Tibial artery (tissue), 4 donors: Measurements from ENCODE around the gene ARFGEF3.

Experiments
- DNase-seq, 2 donors: peaks; one replicate each; pipeline ENCODE4 v3.0.0-alpha.2; 2019
- H3K27ac ChIP-seq, 2 donors: fragments of 200-600 bp; sonication (generic) in 1 of 2; 1 replicate in 1 of 2; 2 replicates in 1 of 2; pipeline ENCODE4 v1.5.1; 2018 to 2019; ENCODE audit warnings: mild to moderate bottlenecking in 1 of 2
- H3K27me3 ChIP-seq, 2 donors: fragments of 200-600 bp; sonication (generic) in 1 of 2; one replicate each; pipeline versions ENCODE4 v1.5.1 to v1.6.0; 2016 to 2019
- H3K36me3 ChIP-seq, 3 donors: fragments of 200-600 bp; sonication (generic) in 2 of 3; one replicate each; pipeline ENCODE4 v1.5.1; 2016 to 2019; ENCODE audit warnings: mild to moderate bottlenecking in 2 of 3
- H3K4me1 ChIP-seq, 4 donors: fragments of 200-600 bp; sonication (generic) in 2 of 4; 1 replicate in 3 of 4; 2 replicates in 1 of 4; pipeline ENCODE4 v1.5.1; 2016 to 2019
- H3K4me3 ChIP-seq, 2 donors: fragments of 200-600 bp; sonication (generic) in 1 of 2; 1 replicate in 1 of 2; 2 replicates in 1 of 2; pipeline ENCODE4 v1.5.1; 2018 to 2019; ENCODE audit warnings: mild to moderate bottlenecking in 2 of 2
- H3K9me3 ChIP-seq, 3 donors: fragments of 200-600 bp; sonication (generic) in 1 of 3; one replicate each; pipeline ENCODE4 v1.5.1; 2016 to 2019
- CTCF ChIP-seq, 2 experiments: fragments of 200-600 bp in 1 of 2; fragments of 450-650 bp in 1 of 2; IDR thresholded peaks; one replicate each; pipeline ENCODE4 v1.5.1; 2017 to 2019; ENCODE audit warnings: antibody characterized with exemption in 2 of 2, mild to moderate bottlenecking in 1 of 2, moderate library complexity in 1 of 2
- intact Hi-C: fragments of 100-400 bp; cut with DNase I; formaldehyde crosslinking; loops from one replicate; pipeline ENCODE4 v1.15.0; 2023; ENCODE audit warnings: low total_unique reads

ARFGEF3 gene

GRCh38 chr6:138184230-138184629, 22.5 kb downstream of the ARFGEF3 start:
- H3K9me3 ChIP-seq, result no peaks in the 10 kb centered on the region
- H3K27ac ChIP-seq, result no peak overlapping the region
- H3K4me3 ChIP-seq, result no peak overlapping the region
- TF ChIP-seq CTCF (IDR thresholded peaks at IDR 0.05), result no peak
- DNase-seq, result no peak
- no peaks in the 10 kb centered on the region for H3K27me3 ChIP-seq
- no peaks in the 10 kb centered on the region for H3K36me3 ChIP-seq
- H3K4me1 ChIP-seq, result peaks cover 0 to 4% (median 0%) of the 10 kb centered on the region in 4 donors
- intact Hi-C loops, result no loop called here

- intact Hi-C loops, result no loop called here
- TF ChIP-seq CTCF (IDR thresholded peaks at IDR 0.05), result no peak
- Histone ChIP-seq H3K27me3 (no peaks in the 10 kb centered on the region), H3K36me3 (no peaks in the 10 kb centered on the region), H3K4me1 (peaks cover 0 to 4% (median 0%) of the 10 kb centered on the region in 4 donors), H3K27ac (no peak overlapping the region), H3K9me3 (no peaks in the 10 kb centered on the region), H3K4me3 (no peak overlapping the region)
- DNase-seq, result no peak
Measured at GRCh38 chr6:138187156-138187555, 25.4 kb downstream of the ARFGEF3 start.

- no peaks in the 10 kb centered on the region for H3K36me3 ChIP-seq
- TF ChIP-seq CTCF (IDR thresholded peaks at IDR 0.05), result no peak
- no peak for DNase-seq
- intact Hi-C loops, result no loop called here
- H3K27ac ChIP-seq, result no peak overlapping the region
- H3K27me3 ChIP-seq, result no peaks in the 10 kb centered on the region
- H3K9me3 ChIP-seq, result no peaks in the 10 kb centered on the region
- no peak overlapping the region for H3K4me3 ChIP-seq
- H3K4me1 ChIP-seq, result peaks cover 0 to 4% (median 0%) of the 10 kb centered on the region in 4 donors
Measured at GRCh38 chr6:138188278-138188941, 26.7 kb downstream of the ARFGEF3 start.

- no peak for DNase-seq
- no peak for TF ChIP-seq CTCF (IDR thresholded peaks at IDR 0.05)
- Histone ChIP-seq H3K27me3 (no peaks in the 10 kb centered on the region), H3K27ac (no peak overlapping the region), H3K4me1 (no peaks in the 10 kb centered on the region), H3K9me3 (no peaks in the 10 kb centered on the region), H3K4me3 (no peak overlapping the region), H3K36me3 (no peaks in the 10 kb centered on the region)
- intact Hi-C loops, result no loop called here
Measured at GRCh38 chr6:138194287-138194686, 32.5 kb downstream of the ARFGEF3 start.

GRCh38 chr6:138196122-138196738, 34.5 kb downstream of the ARFGEF3 start:
- intact Hi-C loops, result no loop called here
- no peaks in the 10 kb centered on the region for H3K9me3 ChIP-seq
- H3K27ac ChIP-seq, result no peak overlapping the region
- H3K4me3 ChIP-seq, result no peak overlapping the region
- no peaks in the 10 kb centered on the region for H3K27me3 ChIP-seq
- no peak for DNase-seq
- no peaks in the 10 kb centered on the region for H3K36me3 ChIP-seq
- no peaks in the 10 kb centered on the region for H3K4me1 ChIP-seq
- no peak for TF ChIP-seq CTCF (IDR thresholded peaks at IDR 0.05)
